ENCODE data around the gene PLPP4.

The PLPP4 gene

GRCh38 chr10:120457431-120458172 is 575 bp downstream of the PLPP4 start:
- DNase-seq (ENCODE audit: low spot score): no peak

GRCh38 chr10:120458432-120458831 is 1.4 kb downstream of the PLPP4 start:
- no peak for DNase-seq (ENCODE audit: low spot score)

- no peak for DNase-seq (ENCODE audit: low spot score)
Observed at GRCh38 chr10:120459185-120459584, 2.2 kb downstream of the PLPP4 start.

- DNase-seq (ENCODE audit: low spot score): no peak
Observed at GRCh38 chr10:120460186-120460585, 3.2 kb downstream of the PLPP4 start.

DNA sequence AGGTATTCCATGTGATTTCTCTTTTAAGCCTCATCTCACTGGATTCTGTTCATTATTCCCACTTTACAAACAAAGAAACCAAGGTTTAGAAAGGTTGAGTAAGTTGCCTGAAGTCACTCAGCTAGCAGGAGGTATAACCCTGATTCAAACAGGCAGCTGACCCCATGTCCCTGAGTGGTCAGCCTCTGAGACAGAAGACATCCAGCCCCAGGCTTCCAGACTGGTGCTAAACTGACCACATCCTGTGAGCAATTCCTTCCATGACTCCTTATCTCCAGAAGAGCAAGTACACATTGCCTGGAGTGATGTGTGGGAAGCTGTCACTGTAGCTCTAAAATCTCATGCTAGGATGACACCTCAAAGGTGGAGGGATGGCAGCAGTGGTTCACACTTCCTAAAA is 3.7 kb downstream of the PLPP4 start:
- DNase-seq (ENCODE audit: low spot score): no peak

- no peak for DNase-seq (ENCODE audit: low spot score)
Observed at GRCh38 chr10:120462018-120462682, 5.1 kb downstream of the PLPP4 start.

- DNase-seq (ENCODE audit: low spot score): no peak
Observed at GRCh38 chr10:120465138-120465537, 8.1 kb downstream of the PLPP4 start.

- no peak for DNase-seq (ENCODE audit: low spot score)
Observed at GRCh38 chr10:120466006-120466405, 9.0 kb downstream of the PLPP4 start.

GRCh38 chr10:120473593-120473992 is 16.6 kb downstream of the PLPP4 start:
- DNase-seq (ENCODE audit: low spot score): no peak

DNA sequence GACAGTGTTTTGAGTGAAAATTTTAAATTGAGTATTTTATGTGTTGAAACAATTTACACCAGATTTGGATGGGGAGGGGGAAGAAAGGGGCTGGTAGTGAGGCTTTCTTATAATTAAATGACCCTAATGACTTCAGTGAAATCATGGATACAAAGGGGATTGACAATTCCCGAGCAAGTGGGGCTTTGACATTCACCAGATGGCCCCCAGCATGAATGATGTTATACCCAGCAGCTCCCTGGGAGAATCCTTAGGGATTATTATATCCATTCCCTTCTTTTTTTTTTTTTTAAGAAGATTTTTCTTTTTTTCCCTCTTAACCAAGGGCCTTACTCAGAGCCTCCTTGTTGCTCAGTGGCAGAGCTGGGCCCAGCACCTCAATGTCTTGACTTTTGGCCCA is 17.9 kb downstream of the PLPP4 start:
- DNase-seq (ENCODE audit: low spot score): no peak

DNA sequence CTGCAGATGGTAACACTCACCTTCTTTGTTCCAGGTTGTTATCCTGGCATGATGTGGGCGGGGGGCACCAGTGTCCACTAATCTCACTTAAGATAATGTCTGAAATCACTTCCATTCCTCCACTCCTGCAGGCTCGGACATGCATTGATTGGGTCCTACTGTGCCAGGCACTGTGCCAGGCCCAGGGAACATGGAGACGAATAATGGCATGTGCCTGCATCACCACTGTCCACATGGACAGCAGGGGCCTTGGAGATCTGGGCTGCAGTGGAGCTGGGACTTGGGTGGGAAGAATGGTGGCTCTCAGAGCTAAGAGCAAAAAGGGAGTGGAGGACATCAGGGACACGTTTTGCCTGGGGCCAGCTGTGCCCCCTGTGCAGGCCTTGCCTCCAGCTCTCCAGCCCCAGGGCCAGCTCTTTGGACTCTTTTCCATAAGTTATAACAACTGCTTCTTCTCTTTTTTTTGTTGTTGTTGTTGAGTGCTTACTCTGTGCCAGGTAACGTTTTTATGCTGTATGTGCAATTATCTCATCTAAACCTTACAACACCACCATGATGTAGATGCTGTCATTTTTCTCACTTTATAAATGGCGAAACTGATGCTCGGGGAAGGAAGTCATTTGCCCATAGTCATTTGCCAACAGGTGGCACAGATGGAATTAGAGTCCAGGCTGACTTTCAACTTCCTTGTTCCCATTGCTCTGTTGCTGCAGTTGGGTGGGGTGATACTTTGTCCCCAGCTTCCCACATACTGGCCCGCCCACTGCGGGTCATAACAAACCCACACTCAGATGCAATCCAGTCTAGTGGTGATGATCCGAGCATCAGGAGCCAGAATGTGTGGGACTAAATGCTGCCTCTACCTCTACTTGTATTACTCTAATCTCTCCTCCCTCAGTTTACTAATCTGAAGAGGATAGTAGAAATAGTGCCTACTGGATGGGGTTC is 19.1 kb downstream of the PLPP4 start:
- no peak for DNase-seq (ENCODE audit: low spot score)

- no peak for DNase-seq (ENCODE audit: low spot score)
Observed at GRCh38 chr10:120477021-120477742, 20.2 kb downstream of the PLPP4 start.

- no peak for DNase-seq (ENCODE audit: low spot score)
Observed at GRCh38 chr10:120477743-120478141, 20.7 kb downstream of the PLPP4 start.

- DNase-seq (ENCODE audit: low spot score): no peak
Observed at GRCh38 chr10:120478386-120478785, 21.4 kb downstream of the PLPP4 start.

- DNase-seq (ENCODE audit: low spot score): no peak
Observed at GRCh38 chr10:120479506-120479905, 22.5 kb downstream of the PLPP4 start.

GRCh38 chr10:120480065-120480600 is 23.1 kb downstream of the PLPP4 start:
- DNase-seq (ENCODE audit: low spot score): no peak

DNA sequence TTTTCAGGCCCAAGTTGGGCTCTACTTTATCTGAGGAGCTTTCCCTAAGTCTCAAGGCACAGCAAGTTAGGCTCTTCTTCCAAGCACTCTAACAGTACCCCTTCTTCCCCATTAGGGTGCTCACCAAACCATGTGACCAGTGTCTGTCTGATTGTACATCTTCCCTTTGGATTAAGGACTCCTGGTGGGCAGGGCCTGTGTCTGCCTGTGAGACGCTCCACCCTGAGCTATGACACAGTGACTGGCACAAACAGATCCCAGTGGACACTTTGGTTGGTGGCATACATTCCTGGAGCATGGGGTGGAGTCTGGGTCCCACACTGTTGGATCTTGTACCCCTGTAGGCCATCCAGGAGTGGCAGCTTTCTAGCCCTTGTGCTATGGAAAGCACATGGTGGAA is 23.8 kb downstream of the PLPP4 start:
- DNase-seq (ENCODE audit: low spot score): no peak

- DNase-seq (ENCODE audit: low spot score): no peak
Observed at GRCh38 chr10:120483006-120483405, 26.0 kb downstream of the PLPP4 start.

DNA sequence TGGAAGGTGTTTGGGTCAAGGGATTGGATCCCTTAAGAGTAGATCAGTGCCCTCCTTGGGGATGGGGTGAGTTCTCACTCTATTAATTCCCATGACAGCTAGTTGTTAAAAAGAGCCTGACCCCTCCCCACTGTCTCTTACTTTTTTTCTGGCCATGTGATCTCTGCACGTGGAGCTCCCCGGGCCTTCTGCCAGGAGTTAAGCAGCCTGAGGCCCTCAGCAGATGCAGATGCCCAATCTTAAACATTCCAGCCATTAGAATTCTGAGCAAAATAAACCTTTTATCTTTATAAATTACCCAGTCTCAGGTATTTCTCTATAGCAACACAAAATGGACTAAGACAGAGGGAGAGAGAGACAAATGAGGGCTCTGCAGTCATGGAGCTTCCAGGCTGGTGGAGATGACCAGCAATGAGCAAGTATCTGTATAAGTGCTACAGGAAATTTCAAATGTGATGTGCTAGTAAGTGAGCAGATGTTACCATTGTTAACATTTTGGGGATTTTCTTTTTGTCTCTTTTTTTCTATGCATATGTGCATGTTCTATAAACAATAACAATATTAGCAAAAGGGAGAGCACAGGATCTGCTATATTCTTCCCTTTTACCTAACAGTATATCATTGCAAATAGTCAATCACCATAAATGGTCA is 26.7 kb downstream of the PLPP4 start:
- DNase-seq (ENCODE audit: low spot score): no peak

DNA sequence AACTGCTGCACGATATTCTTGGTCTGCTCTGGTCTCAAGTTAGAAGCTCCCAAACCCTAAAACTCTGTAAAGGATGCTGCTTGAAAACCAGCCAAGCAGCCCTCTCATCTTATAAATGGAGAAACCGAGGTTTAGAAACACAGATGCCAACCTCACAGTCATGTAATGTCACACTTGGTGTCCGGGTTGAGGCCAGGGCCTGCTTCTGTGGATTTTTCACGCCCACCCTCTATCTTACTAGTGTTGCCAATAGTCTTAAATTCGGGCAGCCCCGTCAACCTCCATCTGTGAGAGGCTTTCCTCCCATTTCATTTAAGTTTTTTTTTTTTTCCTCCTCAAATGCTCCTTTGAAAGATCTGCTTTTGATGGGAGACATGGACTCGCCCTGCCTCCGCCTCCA is 28.9 kb downstream of the PLPP4 start:
- DNase-seq (ENCODE audit: low spot score): no peak

DNA sequence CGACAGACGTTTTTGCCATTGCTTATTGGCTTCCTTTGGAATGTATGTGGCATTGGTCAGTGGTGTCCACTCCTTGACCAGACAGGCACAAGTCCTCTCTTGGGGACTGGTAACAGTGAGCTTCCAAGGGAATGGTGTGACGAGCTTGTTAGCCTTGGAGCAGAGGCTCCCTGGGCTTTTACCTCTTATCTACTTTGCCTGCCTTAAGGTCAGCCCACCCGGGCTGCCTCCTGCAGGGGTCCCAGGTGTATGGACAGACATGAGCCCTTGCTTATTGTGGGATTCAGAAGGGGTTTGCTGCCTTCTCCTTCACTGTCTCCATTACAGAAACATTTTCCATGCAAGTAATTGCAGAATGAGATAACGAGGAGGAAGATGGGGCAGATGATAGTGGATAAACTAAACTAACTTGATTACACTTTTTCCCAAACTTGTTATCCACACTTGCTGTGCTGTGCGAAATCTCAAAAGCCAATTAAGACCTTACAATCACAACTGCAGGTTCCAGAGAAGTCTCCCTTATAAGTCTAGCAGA is 29.7 kb downstream of the PLPP4 start:
- no peak for DNase-seq (ENCODE audit: low spot score)
